ENCODE measurements around the gene KRT33B. TPM values are rescaled to one million over a fixed set of nuclear protein-coding genes. Genes with fewer than 3 reads are reported as not detected.

The KRT33B gene
- total RNA-seq, 2 donors from 2014 or later = not detected

GRCh38 chr17:41324180-41325075, 45.2 kb downstream of the KRT33B start:
- Histone ChIP-seq H3K4me1 (ENCODE audit: control insufficient read depth in 1 of 2, low read depth in 2 of 2) (no peaks in the 10 kb centered on the region), H3K36me3 (no peaks in the 10 kb centered on the region), H3K27me3 (replicated peaks; ENCODE audit: insufficient read depth) (no peaks in the 10 kb centered on the region), H3K4me3 (no peak overlapping the region), H3K9me3 (peaks cover 3% of the 10 kb centered on the region), H3K27ac (no peak overlapping the region)
- ATAC-seq (ENCODE audit: insufficient number of reproducible peaks, low FRiP score, low read depth) = no peak
- TF ChIP-seq CTCF (IDR thresholded peaks at IDR 0.05) = no peak
- DNase-seq (ENCODE audit: low spot score) = no peak

DNA sequence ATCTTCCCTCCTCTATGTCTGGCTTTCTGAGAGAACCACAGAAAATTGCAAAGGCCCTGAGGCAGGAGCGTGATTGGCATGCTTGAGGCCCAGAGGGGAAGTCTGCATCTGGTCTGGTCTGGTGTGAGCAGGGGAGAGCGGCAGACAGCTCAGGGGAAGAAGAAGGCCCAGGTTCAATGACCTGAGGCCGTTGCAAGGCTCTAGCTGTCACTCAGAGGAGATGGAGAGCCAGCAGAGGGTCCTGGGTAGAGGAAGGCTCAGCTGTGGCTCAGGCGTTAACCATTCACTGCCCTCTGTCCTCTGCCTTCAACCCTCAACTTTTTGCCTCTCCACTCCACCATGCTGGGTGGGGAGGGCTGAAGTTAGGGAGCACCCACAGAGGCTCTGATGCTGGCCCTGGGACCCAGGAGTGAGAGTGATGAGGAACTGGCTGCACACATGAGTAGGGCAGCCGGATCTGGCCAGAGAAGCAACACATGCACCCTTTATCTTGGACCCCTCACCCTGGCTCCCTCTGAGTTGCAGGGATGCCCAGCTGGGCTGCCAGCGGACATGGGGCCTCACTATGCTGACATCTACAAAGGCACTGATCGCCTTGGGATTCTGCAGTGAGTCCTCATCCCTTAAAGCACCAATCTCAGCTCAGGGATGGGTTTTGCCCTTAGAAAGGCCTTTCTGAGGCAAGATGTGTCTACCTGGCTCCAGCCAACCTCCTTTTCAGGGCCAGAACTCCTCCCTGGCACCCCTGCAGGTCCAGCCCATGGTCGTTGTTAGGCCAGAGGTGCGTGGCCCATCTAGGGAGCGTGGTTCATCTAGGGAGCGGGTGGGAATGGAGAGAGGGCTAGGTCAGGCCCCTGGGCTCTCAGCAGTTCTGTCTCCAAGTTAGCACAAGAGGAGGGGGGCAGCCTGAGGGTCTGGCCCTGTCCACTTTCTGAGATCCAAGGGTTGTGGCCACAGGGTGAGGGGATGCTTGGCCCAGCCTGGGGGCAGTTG, 46.4 kb downstream of the KRT33B start:
- no peaks in the 10 kb centered on the region for H3K36me3 ChIP-seq
- no peaks in the 10 kb centered on the region for H3K4me1 ChIP-seq (ENCODE audit: control insufficient read depth in 1 of 2, low read depth in 2 of 2)
- peaks cover 5% of the 10 kb centered on the region for H3K9me3 ChIP-seq
- no peaks in the 10 kb centered on the region for H3K27me3 ChIP-seq (replicated peaks; ENCODE audit: insufficient read depth)
- no peak for DNase-seq (ENCODE audit: low spot score)
- TF ChIP-seq CTCF (IDR thresholded peaks at IDR 0.05) = no peak
- no peak for ATAC-seq (ENCODE audit: insufficient number of reproducible peaks, low FRiP score, low read depth)
- no peak overlapping the region for H3K27ac ChIP-seq
- H3K4me3 ChIP-seq = no peak overlapping the region

GRCh38 chr17:41322094-41322902, 47.3 kb downstream of the KRT33B start:
- peaks cover 5% of the 10 kb centered on the region for H3K9me3 ChIP-seq
- no peak overlapping the region for H3K4me3 ChIP-seq
- H3K27ac ChIP-seq = no peak overlapping the region
- DNase-seq (ENCODE audit: low spot score) (no peak), ATAC-seq (ENCODE audit: insufficient number of reproducible peaks, low FRiP score, low read depth) (no peak)
- H3K36me3 ChIP-seq = no peaks in the 10 kb centered on the region
- no peaks in the 10 kb centered on the region for H3K27me3 ChIP-seq (replicated peaks; ENCODE audit: insufficient read depth)
- peak; percentile 72 for TF ChIP-seq CTCF (IDR thresholded peaks at IDR 0.05)
- H3K4me1 ChIP-seq (ENCODE audit: control insufficient read depth in 1 of 2, low read depth in 2 of 2) = no peaks in the 10 kb centered on the region

- Histone ChIP-seq H3K4me1 (ENCODE audit: control insufficient read depth in 1 of 2, low read depth in 2 of 2) (no peaks in the 10 kb centered on the region), H3K36me3 (no peaks in the 10 kb centered on the region), H3K27me3 (replicated peaks; ENCODE audit: insufficient read depth) (no peaks in the 10 kb centered on the region), H3K9me3 (peaks cover 5% of the 10 kb centered on the region), H3K27ac (no peak overlapping the region), H3K4me3 (no peak overlapping the region)
- no peak for DNase-seq (ENCODE audit: low spot score)
- no peak for ATAC-seq (ENCODE audit: insufficient number of reproducible peaks, low FRiP score, low read depth)
- no peak for TF ChIP-seq CTCF (IDR thresholded peaks at IDR 0.05)
Observed at GRCh38 chr17:41318231-41318630, 51.4 kb downstream of the KRT33B start.

Measured in thoracic aorta (tissue), 2 donors.